Fibroblast of gingiva (primary cell): ENCODE data around the gene ACIN1.

Experiments
- DNase-seq: peaks from one replicate; pipeline ENCODE4 v3.0.0-alpha.2; 2011; ENCODE audit warnings: low read depth

ACIN1 gene

DNA sequence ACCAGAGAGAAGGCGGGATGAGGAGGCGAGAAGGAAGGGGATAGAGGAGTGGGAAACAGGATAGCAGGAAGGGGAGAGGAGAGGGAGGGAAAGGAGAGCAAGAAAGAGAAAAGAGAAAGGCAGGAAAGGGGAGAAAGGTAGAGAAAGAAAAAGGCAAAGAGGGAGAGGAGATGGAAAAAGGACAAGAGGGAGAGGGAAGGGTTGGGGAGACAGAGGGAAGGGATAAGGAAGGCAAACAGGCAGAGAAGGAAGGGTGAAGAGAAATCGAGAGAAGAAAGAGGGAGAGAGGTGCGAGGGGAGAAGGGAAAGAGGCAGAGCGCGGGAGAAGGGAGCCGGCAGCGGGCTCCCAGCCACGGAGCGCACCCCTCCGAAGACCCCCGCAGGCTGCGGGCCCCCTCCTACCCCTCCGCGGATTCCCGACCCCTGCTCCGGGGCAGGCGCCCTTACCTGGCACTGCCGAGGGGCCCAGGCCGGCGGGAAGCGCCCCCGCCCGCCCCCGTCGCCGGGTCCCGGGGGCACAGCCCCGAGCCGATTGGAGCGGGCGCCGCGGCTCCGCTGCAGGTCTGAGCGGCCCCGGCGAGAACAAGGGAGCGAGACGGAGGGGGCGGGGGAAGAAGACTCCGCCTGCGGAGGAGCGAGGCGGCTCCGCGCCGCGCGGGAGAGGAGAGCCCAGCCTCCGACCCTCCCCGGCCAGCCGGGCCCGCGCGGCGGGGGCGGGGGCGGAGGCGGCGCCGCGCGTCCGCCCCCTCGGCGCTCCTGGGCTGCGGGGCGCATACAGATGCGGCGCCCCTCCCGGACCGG lies 37.8 kb downstream of the ACIN1 start, which contains the start of gene CDH24:
CDH24 (minus strand) TSS at position 565 of the 801 bp plus-strand sequence. CDS start 1,787 bp downstream, outside the sequence.
- DNase-seq = peak; percentile 68

DNA sequence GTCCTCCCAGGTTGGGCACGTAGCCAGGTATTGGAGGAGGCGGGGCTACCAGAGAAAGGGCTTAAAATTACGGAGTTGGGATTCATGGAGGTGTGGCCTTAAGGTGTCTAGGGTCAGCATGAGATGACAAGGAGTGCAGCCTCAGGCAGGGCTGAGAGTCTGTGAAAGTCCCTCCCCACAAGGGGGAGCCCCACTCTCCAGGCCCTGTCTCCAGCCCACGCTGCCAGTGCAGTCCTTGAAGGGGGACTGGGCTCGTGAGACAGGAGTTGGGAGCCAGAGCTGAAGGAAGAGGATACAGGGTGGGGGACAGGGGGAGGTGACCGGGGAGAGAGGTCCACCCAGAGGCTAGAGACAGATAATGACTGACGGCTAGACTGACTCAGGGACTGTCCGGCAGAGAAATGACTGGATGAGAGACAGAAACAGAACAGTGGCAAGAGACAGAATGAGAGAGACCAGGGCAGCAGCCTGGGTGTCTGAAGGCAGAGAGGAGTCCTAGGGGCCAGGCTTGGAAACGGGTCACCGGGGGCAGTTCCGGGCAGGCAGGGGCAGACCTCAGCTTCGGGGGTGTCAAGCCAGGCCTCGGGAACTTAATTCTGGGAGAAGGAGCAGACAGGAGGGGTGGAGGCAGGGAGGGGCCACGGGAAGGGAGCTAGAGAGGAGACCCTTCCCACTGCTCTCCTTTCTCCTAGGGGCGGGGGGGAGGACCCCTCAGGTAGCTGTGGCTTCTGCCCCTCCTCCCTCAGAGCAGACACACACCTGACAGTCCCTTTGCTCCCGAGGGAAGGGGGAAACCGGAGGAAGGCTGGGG lies 38.6 kb downstream of the ACIN1 start:
- peak; percentile 40 for DNase-seq

DNA sequence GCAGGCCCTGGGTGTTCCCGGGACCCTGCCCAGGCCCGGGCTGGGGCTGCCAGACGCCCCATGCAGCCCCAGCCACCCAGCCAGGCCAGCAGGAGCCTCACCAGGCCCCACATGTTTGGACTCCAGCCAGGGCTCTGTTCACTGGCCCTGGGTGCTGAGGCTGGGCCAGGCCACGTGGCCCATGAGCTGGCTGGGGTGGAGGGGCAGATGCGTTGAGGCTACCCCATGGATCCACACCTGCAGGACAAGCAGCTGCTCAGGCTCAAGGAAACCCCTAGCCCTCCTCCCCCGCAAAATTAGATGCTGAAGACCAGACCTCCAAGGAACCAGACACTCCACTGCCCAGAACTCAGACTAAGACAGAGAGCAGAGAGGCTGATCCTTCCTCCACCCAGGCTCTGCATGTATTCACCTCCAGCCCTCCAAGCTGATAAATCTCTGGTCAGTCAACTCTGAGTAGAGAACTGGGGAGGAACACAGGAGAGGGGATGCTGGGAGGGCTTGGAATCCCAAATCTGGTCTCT lies 39.3 kb downstream of the ACIN1 start:
- no peak for DNase-seq

DNA sequence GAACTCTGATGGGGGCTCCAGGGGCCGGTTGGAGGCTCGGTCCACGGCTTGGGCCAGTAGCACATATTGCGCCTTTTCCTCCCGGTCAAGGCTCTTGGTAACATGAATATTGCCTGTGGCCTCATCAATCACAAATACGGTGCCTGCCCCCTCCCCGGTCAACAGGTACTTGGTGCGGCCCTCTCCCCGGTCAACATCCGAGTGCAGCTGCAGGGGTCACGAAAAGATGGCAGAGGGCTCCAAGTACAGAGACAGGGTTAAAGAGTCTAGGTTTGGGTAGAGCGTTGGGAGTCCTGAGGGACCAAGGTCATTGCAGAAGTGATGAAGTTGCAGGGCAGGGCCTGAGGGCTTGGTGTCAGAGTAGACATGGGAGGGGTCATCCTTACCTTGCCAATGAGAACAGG lies 39.8 kb downstream of the ACIN1 start:
- DNase-seq = no peak

- no peak for DNase-seq
Observed at GRCh38 chr14:23054000-23054811, 40.7 kb downstream of the ACIN1 start.

DNA sequence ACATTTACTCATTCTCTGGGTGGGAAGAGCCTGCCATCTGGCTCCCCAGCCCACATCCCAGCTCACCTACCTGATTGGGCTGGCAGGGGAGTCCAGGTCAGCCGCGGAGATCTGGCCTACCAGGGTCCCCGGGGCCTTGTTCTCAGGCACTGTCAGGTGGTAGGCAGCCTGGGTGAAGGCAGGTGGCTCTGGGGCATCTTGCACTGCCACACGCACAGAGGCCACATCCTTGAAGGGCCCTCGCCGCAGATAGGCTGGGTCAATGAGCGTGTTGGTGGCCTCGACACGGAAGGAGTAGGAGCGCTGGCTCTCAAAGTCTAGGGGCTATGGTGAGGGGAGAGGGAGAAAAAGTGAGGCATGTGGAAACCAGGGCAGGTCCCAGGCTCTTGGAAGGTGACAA lies 41.5 kb downstream of the ACIN1 start:
- no peak for DNase-seq

DNA sequence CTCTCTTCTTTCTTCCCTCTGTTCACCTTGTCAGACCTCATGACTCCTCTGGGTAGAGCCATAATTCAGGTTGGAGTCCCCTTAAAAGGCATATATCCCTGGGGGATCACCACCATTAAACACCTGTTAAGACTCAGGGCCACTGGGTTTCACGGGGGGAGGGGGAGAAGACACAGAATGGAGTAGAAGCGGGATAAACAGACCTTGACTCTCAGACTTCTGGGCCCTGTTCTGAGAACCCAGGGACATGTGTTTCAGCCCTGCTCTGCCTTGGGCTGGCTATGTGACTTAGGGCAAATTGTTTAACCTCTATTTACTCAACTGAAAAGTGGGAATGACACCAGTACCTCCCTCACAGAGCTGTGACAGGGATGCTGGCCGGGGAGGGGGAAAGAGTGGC lies 42.3 kb downstream of the ACIN1 start:
- no peak for DNase-seq

DNA sequence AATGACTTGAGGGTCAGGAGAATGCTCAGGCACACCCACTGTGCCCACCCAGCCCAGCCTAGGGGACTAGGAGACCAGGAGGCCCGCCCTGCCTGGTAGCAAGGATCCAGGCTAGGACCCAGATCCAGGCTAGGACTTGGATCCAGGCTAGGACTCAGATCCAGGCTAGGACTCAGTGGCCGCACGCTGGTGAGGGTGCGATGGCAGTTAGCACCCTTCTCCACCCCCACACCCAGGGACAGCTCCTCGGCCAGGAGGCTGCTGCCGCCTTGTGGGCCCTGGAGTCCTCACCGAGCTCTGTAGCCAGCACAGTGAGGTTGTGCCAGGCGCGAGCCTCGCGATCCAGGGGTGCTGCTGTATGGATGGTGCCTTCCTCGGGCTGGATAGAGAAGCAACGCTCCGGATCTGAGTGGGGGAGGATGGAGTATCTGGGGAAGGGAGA lies 42.7 kb downstream of the ACIN1 start:
- no peak for DNase-seq

- DNase-seq = no peak
Observed at GRCh38 chr14:23051141-23052057, 43.5 kb downstream of the ACIN1 start.

DNA sequence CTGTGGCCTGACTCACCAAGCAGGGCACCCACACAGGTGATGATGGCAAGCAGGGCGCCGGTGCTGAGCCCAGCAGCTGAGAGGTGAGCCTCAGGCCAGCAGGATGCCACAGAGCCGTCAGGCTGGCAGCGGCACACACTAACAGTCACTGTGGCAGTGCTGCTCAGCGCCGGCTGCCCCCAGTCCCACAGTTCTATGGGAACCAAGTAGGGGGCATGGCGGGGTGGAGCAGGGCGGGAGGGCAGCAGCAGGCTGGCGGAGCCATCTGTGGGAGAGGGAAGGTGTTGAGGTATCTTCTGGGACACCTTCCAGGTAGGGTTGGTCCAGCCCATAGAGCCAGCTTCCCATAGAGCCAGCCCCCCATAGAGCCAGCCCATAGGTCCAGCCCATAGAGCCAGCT lies 45.9 kb downstream of the ACIN1 start:
- no peak for DNase-seq

GRCh38 chr14:23047751-23048693 lies 46.9 kb downstream of the ACIN1 start:
- DNase-seq = no peak

DNA sequence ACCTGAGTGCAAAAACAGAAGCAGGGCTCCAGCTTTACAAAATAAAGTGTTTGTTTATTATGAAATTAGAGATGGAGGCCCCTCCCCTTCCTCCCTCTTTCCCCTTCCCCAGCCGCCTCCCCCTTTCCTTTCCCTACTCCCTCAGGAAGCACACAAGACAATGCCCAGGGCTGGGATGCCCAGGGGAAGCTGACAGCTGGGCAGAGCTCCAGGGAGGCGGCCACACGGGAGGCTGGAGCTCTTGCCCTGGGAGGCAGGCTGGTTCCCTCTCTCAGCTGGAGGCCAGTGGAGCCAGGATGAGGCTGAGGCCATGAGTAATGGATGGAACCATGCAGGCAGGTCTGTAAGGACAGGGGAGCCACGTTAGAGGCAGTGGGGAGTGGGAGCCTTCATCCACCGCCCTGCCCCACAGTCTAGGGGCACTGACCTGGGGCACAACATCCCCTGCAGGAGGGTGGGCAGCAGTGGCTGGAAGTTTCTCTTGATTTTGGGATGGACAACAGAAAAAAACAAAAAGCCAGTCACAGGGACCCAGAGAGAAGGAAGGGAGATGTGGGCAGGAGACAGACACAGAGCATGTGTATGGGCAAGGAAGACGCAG lies 47.8 kb downstream of the ACIN1 start:
- DNase-seq = peak; percentile 47

GRCh38 chr14:23045419-23046357 lies 49.2 kb downstream of the ACIN1 start:
- no peak for DNase-seq

GRCh38 chr14:23044840-23045239 lies 50.1 kb downstream of the ACIN1 start:
- no peak for DNase-seq

GRCh38 chr14:23043754-23044153 lies 51.2 kb downstream of the ACIN1 start:
- DNase-seq = no peak

- no peak for DNase-seq
Observed at GRCh38 chr14:23043145-23043544, 51.8 kb downstream of the ACIN1 start.

GRCh38 chr14:23042162-23042965 lies 52.6 kb downstream of the ACIN1 start, which contains the start of gene PSMB11:
TSS of gene PSMB11 (plus strand) at chr14:23042212. CDS start at chr14:23042226, 14 bp downstream.
- DNase-seq = no peak
